ENCODE results near the gene ACTL6B. TPM values are rescaled to one million over a fixed set of nuclear protein-coding genes. Genes with fewer than 3 reads are reported as not detected.

Gene ACTL6B
- total RNA-seq (2022; extraction: Qiagen RNA extraction; ENCODE audit: low read depth): not detected in 5 replicates

GRCh38 chr7:100655908-100656674 lies at the start of gene ACTL6B:
TSS of gene ACTL6B (minus strand) at chr7:100656448. CDS start at chr7:100656354, 94 bp downstream.

GRCh38 chr7:100694098-100694745 lies 38.0 kb upstream of the ACTL6B start, which contains the start of gene GIGYF1:
TSS of gene GIGYF1 (minus strand) at chr7:100694250. CDS start at chr7:100688238, 6,012 bp downstream.

GRCh38 chr7:100673302-100673941 lies 17.2 kb upstream of the ACTL6B start, which contains the start of gene GNB2:
TSS of gene GNB2 (plus strand) at chr7:100673740. CDS start at chr7:100676266, 2,526 bp downstream.

GRCh38 chr7:100641463-100641859 lies 14.8 kb downstream of the ACTL6B start, which contains the start of gene TFR2:
TSS of gene TFR2 (minus strand) at chr7:100641552. CDS start at chr7:100641509, 43 bp downstream.

GRCh38 chr7:100611983-100612729 lies 44.1 kb downstream of the ACTL6B start, which contains the start of gene MOSPD3:
TSS of gene MOSPD3 (plus strand) at chr7:100612540. CDS start at chr7:100612792, 252 bp downstream.

Other genes with a start within 250 kb of the ACTL6B start
- gene ZCWPW1, start 227.7 kb downstream of the ACTL6B start, total RNA-seq (2022; extraction: Qiagen RNA extraction; ENCODE audit: low read depth): 0.85 to 2.1 TPM (median 1.4 TPM) in 5 replicates
- gene MEPCE, start 226.6 kb downstream of the ACTL6B start, total RNA-seq (2022; extraction: Qiagen RNA extraction; ENCODE audit: low read depth): 30.6 to 48.9 TPM (median 43.5 TPM) in 5 replicates
- 30.1 to 58.1 TPM (median 57.4 TPM) in 5 replicates for gene PPP1R35, start 220.0 kb downstream of the ACTL6B start, total RNA-seq (2022; extraction: Qiagen RNA extraction; ENCODE audit: low read depth)
- 0.44 to 1.3 TPM (median 0.60 TPM) in 5 replicates for gene SPACDR, start 192.2 kb downstream of the ACTL6B start, total RNA-seq (2022; extraction: Qiagen RNA extraction; ENCODE audit: low read depth)
- 28.5 to 55.6 TPM (median 46.9 TPM) in 5 replicates for gene TSC22D4, start 177.2 kb downstream of the ACTL6B start, total RNA-seq (2022; extraction: Qiagen RNA extraction; ENCODE audit: low read depth)
- gene NYAP1, start 172.5 kb downstream of the ACTL6B start, total RNA-seq (2022; extraction: Qiagen RNA extraction; ENCODE audit: low read depth): 1.9 to 5.7 TPM (median 4.1 TPM) in 5 replicates
- 19.0 to 38.1 TPM (median 30.3 TPM) in 5 replicates for gene AGFG2, start 117.2 kb downstream of the ACTL6B start, total RNA-seq (2022; extraction: Qiagen RNA extraction; ENCODE audit: low read depth)
- 0.35 to 1.8 TPM (median 0.64 TPM) in 5 replicates for gene SAP25, start 82.5 kb downstream of the ACTL6B start, total RNA-seq (2022; extraction: Qiagen RNA extraction; ENCODE audit: low read depth)
- 10.0 to 21.2 TPM (median 15.0 TPM) in 5 replicates for gene LRCH4, start 70.3 kb downstream of the ACTL6B start, total RNA-seq (2022; extraction: Qiagen RNA extraction; ENCODE audit: low read depth)
- gene FBXO24, start 70.1 kb downstream of the ACTL6B start, total RNA-seq (2022; extraction: Qiagen RNA extraction; ENCODE audit: low read depth): 0.07 to 0.40 TPM (median 0.15 TPM) in 3 of 5 replicates, not detected in the others
- 7.4 to 12.4 TPM (median 10.5 TPM) in 5 replicates for gene PCOLCE, start 54.1 kb downstream of the ACTL6B start, total RNA-seq (2022; extraction: Qiagen RNA extraction; ENCODE audit: low read depth)
- 14.8 to 23.1 TPM (median 20.0 TPM) in 5 replicates for gene MOSPD3, start 43.9 kb downstream of the ACTL6B start, total RNA-seq (2022; extraction: Qiagen RNA extraction; ENCODE audit: low read depth)
- 1.6 to 3.1 TPM (median 2.5 TPM) in 5 replicates for gene TFR2, start 14.9 kb downstream of the ACTL6B start, total RNA-seq (2022; extraction: Qiagen RNA extraction; ENCODE audit: low read depth)
- 129 to 274 TPM (median 259 TPM) in 5 replicates for gene GNB2, start 17.3 kb upstream of the ACTL6B start, total RNA-seq (2022; extraction: Qiagen RNA extraction; ENCODE audit: low read depth)
- gene GIGYF1, start 37.8 kb upstream of the ACTL6B start, total RNA-seq (2022; extraction: Qiagen RNA extraction; ENCODE audit: low read depth): 11.2 to 23.3 TPM (median 20.1 TPM) in 5 replicates
- gene POP7, start 49.7 kb upstream of the ACTL6B start, total RNA-seq (2022; extraction: Qiagen RNA extraction; ENCODE audit: low read depth): 57.9 to 103 TPM (median 95.3 TPM) in 5 replicates
- gene EPO, start 64.0 kb upstream of the ACTL6B start, total RNA-seq (2022; extraction: Qiagen RNA extraction; ENCODE audit: low read depth): not detected in 5 replicates
- not detected in 5 replicates for gene ZAN, start 77.1 kb upstream of the ACTL6B start, total RNA-seq (2022; extraction: Qiagen RNA extraction; ENCODE audit: low read depth)
- gene EPHB4, start 171.1 kb upstream of the ACTL6B start, total RNA-seq (2022; extraction: Qiagen RNA extraction; ENCODE audit: low read depth): 27.8 to 48.1 TPM (median 47.4 TPM) in 5 replicates
- gene SLC12A9, start 196.3 kb upstream of the ACTL6B start, total RNA-seq (2022; extraction: Qiagen RNA extraction; ENCODE audit: low read depth): 8.7 to 17.2 TPM (median 14.1 TPM) in 5 replicates
- gene TRIP6, start 210.9 kb upstream of the ACTL6B start, total RNA-seq (2022; extraction: Qiagen RNA extraction; ENCODE audit: low read depth): 32.3 to 58.6 TPM (median 53.9 TPM) in 5 replicates
- gene SRRT, start 218.7 kb upstream of the ACTL6B start, total RNA-seq (2022; extraction: Qiagen RNA extraction; ENCODE audit: low read depth): 120 to 157 TPM (median 149 TPM) in 5 replicates
- 3.1 to 6.4 TPM (median 5.6 TPM) in 5 replicates for gene UFSP1, start 233.3 kb upstream of the ACTL6B start, total RNA-seq (2022; extraction: Qiagen RNA extraction; ENCODE audit: low read depth)
- 1.4 to 3.7 TPM (median 3.6 TPM) in 5 replicates for gene ACHE, start 239.4 kb upstream of the ACTL6B start, total RNA-seq (2022; extraction: Qiagen RNA extraction; ENCODE audit: low read depth)

Data from A549 treated with ZK216348 at 1 μM for 4 hours (cell line).